GM23338 (cell line): ENCODE measurements around the gene DAD1. TPM values are rescaled to one million over a fixed set of nuclear protein-coding genes. Genes with fewer than 3 reads are reported as not detected.
"Not testable (repeated sequence)": the region's sequence is repeated elsewhere in the genome, so short reads cannot be mapped to it uniquely, and the experiment has no call there.

Experiments
- ATAC-seq: fragments of 200-7000 bp; cut with Tn5 transposase; 3 replicates; pipeline ENCODE4 v1.9.1; 2020
- DNase-seq: peaks from one replicate; pipeline ENCODE4 v3.0.0-alpha.2; 2015; ENCODE audit warnings: low spot score
- H2AFZ ChIP-seq: fragments of 200-600 bp; sonication (generic); 2 replicates; pipeline ENCODE4 v1.8.0; 2016; ENCODE audit warnings: antibody characterized with exemption, mild to moderate bottlenecking, moderate library complexity
- H3F3A ChIP-seq: fragments of 200-600 bp; sonication (generic); replicated peaks from 2 replicates; pipeline ENCODE4 v1.8.0; 2017; ENCODE audit warnings: antibody characterized with exemption, mixed run types, low read depth
- H3K27ac ChIP-seq: fragments of 200-600 bp; sonication (generic); 2 replicates; pipeline ENCODE4 v1.6.1; 2016; ENCODE audit warnings: low read depth
- H3K27me3 ChIP-seq: fragments of 200-600 bp; sonication (generic); 2 replicates; pipeline ENCODE4 v1.8.0; 2016; ENCODE audit warnings: mild to moderate bottlenecking, mixed run types, moderate library complexity; ENCODE audit not compliant: insufficient read depth
- H3K36me3 ChIP-seq: fragments of 200-600 bp; sonication (generic); 2 replicates; pipeline ENCODE4 v1.8.0; 2016; ENCODE audit warnings: mild to moderate bottlenecking; ENCODE audit not compliant: insufficient read depth
- H3K4me1 ChIP-seq: fragments of 200-600 bp; sonication (generic); 2 replicates; pipeline ENCODE4 v1.8.0; 2016; ENCODE audit warnings: mild to moderate bottlenecking, moderate library complexity; ENCODE audit not compliant: insufficient read depth
- H3K4me2 ChIP-seq: fragments of 200-600 bp; sonication (generic); 2 replicates; pipeline ENCODE4 v1.7.1; 2017; ENCODE audit warnings: mixed run types
- H3K4me3 ChIP-seq: fragments of 200-600 bp; sonication (generic); 2 replicates; pipeline ENCODE4 v1.6.1; 2016; ENCODE audit warnings: mixed run types
- H3K79me2 ChIP-seq: fragments of 200-600 bp; sonication (generic); replicated peaks from 2 replicates; pipeline ENCODE4 v1.8.0; 2017; ENCODE audit warnings: mild to moderate bottlenecking; ENCODE audit not compliant: insufficient read depth
- H3K9me2 ChIP-seq: fragments of 200-600 bp; sonication (generic); 2 replicates; pipeline ENCODE4 v1.8.0; 2017; ENCODE audit not compliant: insufficient read depth
- H4K20me1 ChIP-seq: fragments of 200-600 bp; sonication (generic); replicated peaks from 2 replicates; pipeline ENCODE4 v1.8.0; 2017; ENCODE audit warnings: mild to moderate bottlenecking; ENCODE audit not compliant: insufficient read depth
- H3K27ac Mint-ChIP-seq: 2 replicates; pipeline ENCODE4 v1.8.0; 2020; ENCODE audit warnings: inconsistent platforms, mild to moderate bottlenecking, moderate library complexity, mixed read lengths
- H3K27me3 Mint-ChIP-seq: 3 replicates; pipeline ENCODE4 v1.8.0; 2022; ENCODE audit warnings: low read depth, mild to moderate bottlenecking, moderate library complexity, mixed read lengths, inconsistent platforms; ENCODE audit not compliant: insufficient read depth, poor library complexity
- H3K36me3 Mint-ChIP-seq: 3 replicates; pipeline ENCODE4 v1.8.0; 2021; ENCODE audit warnings: low read depth, mild to moderate bottlenecking, inconsistent platforms, moderate library complexity, mixed read lengths
- H3K4me1 Mint-ChIP-seq: 3 replicates; pipeline ENCODE4 v1.8.0; 2020; ENCODE audit warnings: mild to moderate bottlenecking, inconsistent platforms, mixed read lengths
- H3K4me3 Mint-ChIP-seq: 3 replicates; pipeline ENCODE4 v1.8.0; 2021; ENCODE audit warnings: moderate library complexity, mild to moderate bottlenecking, inconsistent platforms, mixed read lengths
- H3K9me3 Mint-ChIP-seq: 3 replicates; pipeline ENCODE4 v1.8.0; 2020; ENCODE audit warnings: moderate library complexity, mild to moderate bottlenecking, inconsistent platforms, mixed read lengths
- JUNB ChIP-seq: IDR thresholded peaks from one replicate; pipeline ENCODE4 v1.6.1; 2016; ENCODE audit warnings: antibody characterized with exemption; ENCODE audit not compliant: unreplicated experiment
- NANOG ChIP-seq: IDR thresholded peaks from 2 replicates; pipeline ENCODE4 v1.6.1; 2016; ENCODE audit warnings: antibody characterized with exemption, borderline replicate concordance
- POLR2AphosphoS5 ChIP-seq: IDR thresholded peaks from 2 replicates; pipeline ENCODE4 v1.6.1; 2016; ENCODE audit warnings: antibody characterized with exemption, low read depth
- polyA plus RNA-seq: library from polyadenylated mRNA; unstranded; fragments of >200 nt; fragmentation: Nextera tagmentation; extraction: Ambion mirVana; gene quantifications from 2 replicates; pipeline ENCODE4 v1.2.1, GENCODE V29; 2016
- total RNA-seq: library from RNA; depleted of rRNA; stranded (reverse); fragments of >200 nt; shearing (Covaris generic); gene quantifications from 2 replicates; pipeline ENCODE4 v1.2.3, GENCODE V29; 2014
- TF ChIP-seq, protein P1 (sequence below): fragments of 250-450 bp; sonication (Bioruptor Pico); IDR thresholded peaks from 2 replicates; pipeline ENCODE4 v1.5.0; 2020; ENCODE audit warnings: mild to moderate bottlenecking, moderate library complexity
- TF ChIP-seq, protein P2 (sequence below): IDR thresholded peaks from 2 replicates; pipeline ENCODE4 v1.6.1; 2016; ENCODE audit warnings: antibody characterized with exemption

Gene DAD1
- total and polyA plus RNA-seq, 2 experiments from 2014 or later, result 180 to 252 TPM

DNA sequence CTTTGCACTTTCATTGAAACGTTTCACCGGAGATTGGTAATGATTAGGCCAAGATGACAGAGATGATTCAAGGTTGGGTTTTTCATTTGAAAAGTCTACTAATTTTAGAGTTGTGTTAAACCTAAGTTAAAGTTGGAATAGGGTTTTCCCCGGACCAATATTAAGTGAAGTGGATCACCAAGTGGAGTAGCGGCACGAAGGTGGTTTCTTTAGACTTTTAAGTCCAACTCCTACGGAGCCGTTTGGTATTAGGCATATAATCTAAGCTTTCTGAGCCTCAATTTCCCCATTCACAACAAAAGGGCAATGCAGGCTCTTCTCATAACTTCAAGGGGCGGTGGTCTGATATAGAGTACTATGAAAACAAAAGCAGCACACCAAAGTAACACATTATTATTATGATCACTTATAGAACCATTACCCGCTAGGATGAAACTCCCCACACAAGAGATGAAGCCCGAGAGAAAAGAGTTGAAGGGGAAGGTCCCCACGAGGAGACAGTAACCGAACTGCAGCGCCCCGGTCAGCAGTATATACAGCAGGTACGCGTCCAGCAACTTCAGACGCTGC is 413 bp downstream of the DAD1 start (continued):
- TF ChIP-seq, protein P1, sequence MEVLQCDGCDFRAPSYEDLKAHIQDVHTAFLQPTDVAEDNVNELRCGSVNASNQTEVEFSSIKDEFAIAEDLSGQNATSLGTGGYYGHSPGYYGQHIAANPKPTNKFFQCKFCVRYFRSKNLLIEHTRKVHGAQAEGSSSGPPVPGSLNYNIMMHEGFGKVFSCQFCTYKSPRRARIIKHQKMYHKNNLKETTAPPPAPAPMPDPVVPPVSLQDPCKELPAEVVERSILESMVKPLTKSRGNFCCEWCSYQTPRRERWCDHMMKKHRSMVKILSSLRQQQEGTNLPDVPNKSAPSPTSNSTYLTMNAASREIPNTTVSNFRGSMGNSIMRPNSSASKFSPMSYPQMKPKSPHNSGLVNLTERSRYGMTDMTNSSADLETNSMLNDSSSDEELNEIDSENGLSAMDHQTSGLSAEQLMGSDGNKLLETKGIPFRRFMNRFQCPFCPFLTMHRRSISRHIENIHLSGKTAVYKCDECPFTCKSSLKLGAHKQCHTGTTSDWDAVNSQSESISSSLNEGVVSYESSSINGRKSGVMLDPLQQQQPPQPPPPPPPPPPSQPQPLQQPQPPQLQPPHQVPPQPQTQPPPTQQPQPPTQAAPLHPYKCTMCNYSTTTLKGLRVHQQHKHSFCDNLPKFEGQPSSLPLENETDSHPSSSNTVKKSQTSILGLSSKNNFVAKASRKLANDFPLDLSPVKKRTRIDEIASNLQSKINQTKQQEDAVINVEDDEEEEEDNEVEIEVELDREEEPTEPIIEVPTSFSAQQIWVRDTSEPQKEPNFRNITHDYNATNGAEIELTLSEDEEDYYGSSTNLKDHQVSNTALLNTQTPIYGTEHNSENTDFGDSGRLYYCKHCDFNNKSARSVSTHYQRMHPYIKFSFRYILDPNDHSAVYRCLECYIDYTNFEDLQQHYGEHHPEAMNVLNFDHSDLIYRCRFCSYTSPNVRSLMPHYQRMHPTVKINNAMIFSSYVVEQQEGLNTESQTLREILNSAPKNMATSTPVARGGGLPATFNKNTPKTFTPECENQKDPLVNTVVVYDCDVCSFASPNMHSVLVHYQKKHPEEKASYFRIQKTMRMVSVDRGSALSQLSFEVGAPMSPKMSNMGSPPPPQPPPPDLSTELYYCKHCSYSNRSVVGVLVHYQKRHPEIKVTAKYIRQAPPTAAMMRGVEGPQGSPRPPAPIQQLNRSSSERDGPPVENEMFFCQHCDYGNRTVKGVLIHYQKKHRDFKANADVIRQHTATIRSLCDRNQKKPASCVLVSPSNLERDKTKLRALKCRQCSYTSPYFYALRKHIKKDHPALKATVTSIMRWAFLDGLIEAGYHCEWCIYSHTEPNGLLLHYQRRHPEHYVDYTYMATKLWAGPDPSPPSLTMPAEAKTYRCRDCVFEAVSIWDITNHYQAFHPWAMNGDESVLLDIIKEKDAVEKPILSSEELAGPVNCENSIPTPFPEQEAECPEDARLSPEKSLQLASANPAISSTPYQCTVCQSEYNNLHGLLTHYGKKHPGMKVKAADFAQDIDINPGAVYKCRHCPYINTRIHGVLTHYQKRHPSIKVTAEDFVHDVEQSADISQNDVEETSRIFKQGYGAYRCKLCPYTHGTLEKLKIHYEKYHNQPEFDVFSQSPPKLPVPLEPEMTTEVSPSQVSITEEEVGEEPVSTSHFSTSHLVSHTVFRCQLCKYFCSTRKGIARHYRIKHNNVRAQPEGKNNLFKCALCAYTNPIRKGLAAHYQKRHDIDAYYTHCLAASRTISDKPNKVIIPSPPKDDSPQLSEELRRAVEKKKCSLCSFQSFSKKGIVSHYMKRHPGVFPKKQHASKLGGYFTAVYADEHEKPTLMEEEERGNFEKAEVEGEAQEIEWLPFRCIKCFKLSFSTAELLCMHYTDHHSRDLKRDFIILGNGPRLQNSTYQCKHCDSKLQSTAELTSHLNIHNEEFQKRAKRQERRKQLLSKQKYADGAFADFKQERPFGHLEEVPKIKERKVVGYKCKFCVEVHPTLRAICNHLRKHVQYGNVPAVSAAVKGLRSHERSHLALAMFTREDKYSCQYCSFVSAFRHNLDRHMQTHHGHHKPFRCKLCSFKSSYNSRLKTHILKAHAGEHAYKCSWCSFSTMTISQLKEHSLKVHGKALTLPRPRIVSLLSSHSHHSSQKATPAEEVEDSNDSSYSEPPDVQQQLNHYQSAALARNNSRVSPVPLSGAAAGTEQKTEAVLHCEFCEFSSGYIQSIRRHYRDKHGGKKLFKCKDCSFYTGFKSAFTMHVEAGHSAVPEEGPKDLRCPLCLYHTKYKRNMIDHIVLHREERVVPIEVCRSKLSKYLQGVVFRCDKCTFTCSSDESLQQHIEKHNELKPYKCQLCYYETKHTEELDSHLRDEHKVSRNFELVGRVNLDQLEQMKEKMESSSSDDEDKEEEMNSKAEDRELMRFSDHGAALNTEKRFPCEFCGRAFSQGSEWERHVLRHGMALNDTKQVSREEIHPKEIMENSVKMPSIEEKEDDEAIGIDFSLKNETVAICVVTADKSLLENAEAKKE (CRISPR knock-in tag), result no peak
- TF ChIP-seq JUNB (no peak), NANOG (no peak), POLR2AphosphoS5 (no peak)
- TF ChIP-seq, protein P2, sequence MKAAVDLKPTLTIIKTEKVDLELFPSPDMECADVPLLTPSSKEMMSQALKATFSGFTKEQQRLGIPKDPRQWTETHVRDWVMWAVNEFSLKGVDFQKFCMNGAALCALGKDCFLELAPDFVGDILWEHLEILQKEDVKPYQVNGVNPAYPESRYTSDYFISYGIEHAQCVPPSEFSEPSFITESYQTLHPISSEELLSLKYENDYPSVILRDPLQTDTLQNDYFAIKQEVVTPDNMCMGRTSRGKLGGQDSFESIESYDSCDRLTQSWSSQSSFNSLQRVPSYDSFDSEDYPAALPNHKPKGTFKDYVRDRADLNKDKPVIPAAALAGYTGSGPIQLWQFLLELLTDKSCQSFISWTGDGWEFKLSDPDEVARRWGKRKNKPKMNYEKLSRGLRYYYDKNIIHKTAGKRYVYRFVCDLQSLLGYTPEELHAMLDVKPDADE, result no peak

DNA sequence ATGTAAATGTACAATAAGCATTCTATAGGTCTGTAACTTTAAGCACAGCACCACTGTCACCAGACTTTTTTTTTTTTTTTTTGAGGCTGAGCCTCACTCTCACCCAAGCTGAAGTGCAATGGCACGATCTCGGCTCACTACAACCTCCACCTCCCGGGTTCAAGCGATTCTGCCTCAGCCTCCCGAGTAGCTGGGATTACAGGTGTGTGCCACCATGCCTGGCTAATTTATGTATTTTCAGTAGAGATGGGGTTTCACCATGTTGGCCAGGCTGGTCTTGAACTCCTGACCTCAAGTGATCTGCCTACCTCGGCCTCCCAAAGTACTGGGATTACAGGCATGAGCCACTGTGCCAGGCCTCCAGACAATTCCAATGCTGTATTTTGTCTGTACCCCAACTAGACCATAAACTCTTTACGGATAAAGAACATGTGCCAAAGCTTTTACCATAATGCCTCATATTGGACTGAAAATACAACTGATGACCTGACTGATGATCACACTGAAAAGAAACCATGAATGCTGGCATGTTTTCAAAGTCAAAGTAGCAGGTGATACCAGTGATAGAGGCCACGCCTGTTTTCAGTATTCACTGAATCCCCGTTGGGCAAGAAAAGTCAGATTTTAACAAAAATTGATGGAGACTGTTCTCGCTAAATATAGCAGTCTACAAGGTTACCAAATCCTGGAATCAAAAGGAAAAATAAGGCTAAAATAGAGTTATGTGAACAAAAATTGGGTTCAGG is 1.2 kb downstream of the DAD1 start:
- H3K4me1 ChIP-seq, result not testable (repeated sequence)

More for the DNA sequence above, 1.2 kb downstream of the DAD1 start:
- H3K9me2 ChIP-seq, H3K36me3 ChIP-seq, ATAC-seq, H2AFZ ChIP-seq, H3K27me3 ChIP-seq, H3K9me3 Mint-ChIP-seq, H3F3A ChIP-seq, H3K36me3 Mint-ChIP-seq, H4K20me1 ChIP-seq, H3K27ac ChIP-seq, DNase-seq: not testable (repeated sequence)
- Mint-ChIP-seq H3K4me1 (peaks cover 21% of the 10 kb centered on the region), H3K27ac (0 out of 2 replicates have a peak overlapping the region, but pooled peaks have one; percentile 26), H3K4me3 (peak overlapping the region; percentile 100), H3K27me3 (peaks cover 13% of the 10 kb centered on the region)
- Histone ChIP-seq H3K4me3 (peak overlapping the region; percentile 75), H3K4me2 (peak overlapping the region; percentile 84), H3K79me2 (peaks cover 60% of the 10 kb centered on the region)
